ENCODE measurements around the gene SLC38A11.

DNA sequence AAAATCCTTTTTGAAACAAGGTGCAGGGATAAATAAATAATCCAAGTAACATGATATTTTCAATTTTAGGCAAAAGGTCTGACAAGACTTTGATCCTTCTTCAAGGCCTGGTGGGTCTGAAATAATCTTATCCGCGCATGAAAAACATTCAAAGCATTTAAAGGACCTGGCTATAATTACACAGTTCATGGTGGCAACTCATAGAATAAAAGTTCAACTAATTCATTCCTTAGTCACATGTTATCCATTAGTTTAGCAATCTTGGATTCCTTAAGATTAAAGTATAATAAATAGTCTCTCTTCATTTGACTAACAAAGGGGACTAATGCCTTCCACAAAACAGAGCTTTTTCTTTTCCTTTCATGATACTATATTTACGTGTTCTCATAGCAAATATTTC is 21.0 kb upstream of the SLC38A11 start:
- no peak for TF ChIP-seq EZH2 (IDR thresholded peaks at IDR 0.05; ENCODE audit: borderline replicate concordance, low read depth, low read length, poor library complexity, severe bottlenecking)
- TF ChIP-seq, protein P1, sequence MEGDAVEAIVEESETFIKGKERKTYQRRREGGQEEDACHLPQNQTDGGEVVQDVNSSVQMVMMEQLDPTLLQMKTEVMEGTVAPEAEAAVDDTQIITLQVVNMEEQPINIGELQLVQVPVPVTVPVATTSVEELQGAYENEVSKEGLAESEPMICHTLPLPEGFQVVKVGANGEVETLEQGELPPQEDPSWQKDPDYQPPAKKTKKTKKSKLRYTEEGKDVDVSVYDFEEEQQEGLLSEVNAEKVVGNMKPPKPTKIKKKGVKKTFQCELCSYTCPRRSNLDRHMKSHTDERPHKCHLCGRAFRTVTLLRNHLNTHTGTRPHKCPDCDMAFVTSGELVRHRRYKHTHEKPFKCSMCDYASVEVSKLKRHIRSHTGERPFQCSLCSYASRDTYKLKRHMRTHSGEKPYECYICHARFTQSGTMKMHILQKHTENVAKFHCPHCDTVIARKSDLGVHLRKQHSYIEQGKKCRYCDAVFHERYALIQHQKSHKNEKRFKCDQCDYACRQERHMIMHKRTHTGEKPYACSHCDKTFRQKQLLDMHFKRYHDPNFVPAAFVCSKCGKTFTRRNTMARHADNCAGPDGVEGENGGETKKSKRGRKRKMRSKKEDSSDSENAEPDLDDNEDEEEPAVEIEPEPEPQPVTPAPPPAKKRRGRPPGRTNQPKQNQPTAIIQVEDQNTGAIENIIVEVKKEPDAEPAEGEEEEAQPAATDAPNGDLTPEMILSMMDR (conservative IDR thresholded peaks at IDR 0.05; ENCODE audit: low read depth, low read length): no peak

All from A673 (cell line).